ENCODE results near the gene URB1.
"Not testable (repeated sequence)": the region's sequence is repeated elsewhere in the genome, so short reads cannot be mapped to it uniquely, and the experiment has no call there.

GRCh38 chr21:32432982-32433660 lies 40.3 kb upstream of the URB1 start:
- TF ChIP-seq EZH2 (IDR thresholded peaks at IDR 0.05); POLR2AphosphoS5 (IDR thresholded peaks at IDR 0.05; ENCODE audit: borderline replicate concordance, low read depth, low read length): not testable (repeated sequence)

Measured in SK-N-MC (cell line).